ENCODE results near the gene UBE2E3. TPM values are rescaled to one million over a fixed set of nuclear protein-coding genes. Genes with fewer than 3 reads are reported as not detected.

Gene UBE2E3
- total and polyA plus RNA-seq, 10 donors, result 29.9 to 66.5 (median 48.4) TPM

DNA sequence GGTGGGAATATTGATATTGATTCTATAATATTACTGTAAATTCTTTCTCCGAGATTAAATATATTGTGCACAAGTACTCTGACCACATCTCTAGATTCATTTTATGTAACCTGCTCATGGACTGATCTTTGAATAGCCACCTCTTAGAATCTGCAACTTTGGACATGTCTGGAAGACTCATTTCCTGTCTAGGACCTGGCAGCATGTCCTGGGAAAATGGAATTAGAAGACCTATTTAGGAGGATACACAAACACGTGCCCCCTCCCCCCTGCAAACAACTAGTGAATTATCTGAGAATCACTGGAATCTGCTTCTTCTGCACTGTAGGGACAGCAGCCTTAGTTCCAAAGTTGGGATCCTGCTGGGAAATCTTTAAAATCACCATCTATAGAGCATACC lies 94.1 kb downstream of the UBE2E3 start:
- Histone ChIP-seq H3K27ac (no peak overlapping the region), H3K4me1 (peaks cover 0 to 19% (median 0%) of the 10 kb centered on the region in 6 donors), H3K36me3 (no peaks in the 10 kb centered on the region), H3K4me3 (no peak overlapping the region), H3K27me3 (replicated peaks in 1 of 7) (no peaks in the 10 kb centered on the region), H3K9me3 (no peaks in the 10 kb centered on the region)
- no peak for DNase-seq
- intact Hi-C loops (cut with DNase I; ENCODE audit: low total_unique reads), result loop anchor here (10.0 kb wide), 1 partner anchor 640 kb away; no protein-coding TSS in a partner anchor
- TF ChIP-seq, protein P1, sequence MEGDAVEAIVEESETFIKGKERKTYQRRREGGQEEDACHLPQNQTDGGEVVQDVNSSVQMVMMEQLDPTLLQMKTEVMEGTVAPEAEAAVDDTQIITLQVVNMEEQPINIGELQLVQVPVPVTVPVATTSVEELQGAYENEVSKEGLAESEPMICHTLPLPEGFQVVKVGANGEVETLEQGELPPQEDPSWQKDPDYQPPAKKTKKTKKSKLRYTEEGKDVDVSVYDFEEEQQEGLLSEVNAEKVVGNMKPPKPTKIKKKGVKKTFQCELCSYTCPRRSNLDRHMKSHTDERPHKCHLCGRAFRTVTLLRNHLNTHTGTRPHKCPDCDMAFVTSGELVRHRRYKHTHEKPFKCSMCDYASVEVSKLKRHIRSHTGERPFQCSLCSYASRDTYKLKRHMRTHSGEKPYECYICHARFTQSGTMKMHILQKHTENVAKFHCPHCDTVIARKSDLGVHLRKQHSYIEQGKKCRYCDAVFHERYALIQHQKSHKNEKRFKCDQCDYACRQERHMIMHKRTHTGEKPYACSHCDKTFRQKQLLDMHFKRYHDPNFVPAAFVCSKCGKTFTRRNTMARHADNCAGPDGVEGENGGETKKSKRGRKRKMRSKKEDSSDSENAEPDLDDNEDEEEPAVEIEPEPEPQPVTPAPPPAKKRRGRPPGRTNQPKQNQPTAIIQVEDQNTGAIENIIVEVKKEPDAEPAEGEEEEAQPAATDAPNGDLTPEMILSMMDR (IDR thresholded peaks at IDR 0.05 in 8 of 11, conservative IDR thresholded peaks at IDR 0.05 in 3 of 11), result no peak
- TF ChIP-seq POLR2AphosphoS5 (IDR thresholded peaks at IDR 0.05) (no peak), POLR2A (IDR thresholded peaks at IDR 0.05) (no peak)
- 77 to 90% (median 79%) methylated on average over 2 of the region's 2 CpGs for WGBS, 5 donors

DNA sequence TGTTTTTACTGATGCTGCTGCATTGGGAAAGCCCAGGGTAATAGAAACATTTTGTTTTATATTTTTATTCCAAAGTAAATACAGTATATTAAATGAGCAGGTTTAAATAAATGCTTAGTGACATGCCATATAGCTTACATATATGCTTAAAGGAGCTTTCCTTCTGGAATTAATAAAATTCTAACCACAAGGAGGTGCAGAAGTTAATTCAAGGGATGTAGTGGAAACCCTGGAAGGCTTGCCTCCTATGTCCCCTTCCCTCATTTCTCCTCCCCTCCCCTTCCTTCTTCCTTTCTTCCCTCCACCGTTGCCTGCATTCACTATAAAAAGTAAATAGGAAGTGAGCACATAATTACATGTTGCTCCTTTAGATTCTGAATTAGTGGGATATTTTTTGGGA lies 96.3 kb downstream of the UBE2E3 start:
- Histone ChIP-seq H3K9me3 (no peaks in the 10 kb centered on the region), H3K4me3 (no peak overlapping the region), H3K27me3 (replicated peaks in 1 of 7) (no peaks in the 10 kb centered on the region), H3K27ac (no peak overlapping the region), H3K4me1 (peaks cover 0 to 13% (median 0%) of the 10 kb centered on the region in 6 donors), H3K36me3 (no peaks in the 10 kb centered on the region)
- TF ChIP-seq POLR2AphosphoS5 (IDR thresholded peaks at IDR 0.05), result no peak
- TF ChIP-seq, protein P1 (IDR thresholded peaks at IDR 0.05 in 8 of 11, conservative IDR thresholded peaks at IDR 0.05 in 3 of 11), result no peak
- no peak for TF ChIP-seq POLR2A (IDR thresholded peaks at IDR 0.05)
- WGBS, 5 donors, result 9 to 39% (median 26%) methylated on average over 1 of the region's 1 CpG
- intact Hi-C loops (cut with DNase I; ENCODE audit: low total_unique reads), result loop anchor here (10.0 kb wide), 1 partner anchor 638 kb away; no protein-coding TSS in a partner anchor
- DNase-seq, result no peak

DNA sequence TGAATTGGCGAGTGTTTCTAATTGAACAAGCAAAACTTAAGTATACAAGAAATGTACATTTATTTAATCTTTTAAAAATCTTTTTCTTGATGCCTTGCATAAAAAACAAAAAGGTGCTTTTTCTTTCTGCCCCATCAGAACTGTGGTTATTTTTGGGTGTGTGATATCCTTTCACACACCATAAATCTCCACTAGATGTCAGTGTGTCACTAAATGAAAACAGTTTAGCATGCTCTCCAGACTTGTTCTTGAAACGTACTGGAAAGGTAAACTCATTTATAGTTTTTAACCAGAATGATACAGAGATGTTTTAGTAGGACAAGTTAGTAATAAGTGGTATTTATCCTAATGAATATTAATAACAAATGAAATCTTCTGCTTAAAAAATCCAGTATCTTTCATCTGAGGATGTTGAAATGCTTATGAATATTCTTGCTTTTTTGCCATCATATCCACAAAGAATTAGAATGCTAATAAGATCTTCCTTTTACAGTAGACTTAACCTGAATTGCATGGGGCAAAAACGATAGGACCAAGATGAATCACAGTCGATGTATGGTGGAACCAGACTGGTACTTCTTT lies 96.8 kb downstream of the UBE2E3 start:
- DNase-seq, result no peak

DNA sequence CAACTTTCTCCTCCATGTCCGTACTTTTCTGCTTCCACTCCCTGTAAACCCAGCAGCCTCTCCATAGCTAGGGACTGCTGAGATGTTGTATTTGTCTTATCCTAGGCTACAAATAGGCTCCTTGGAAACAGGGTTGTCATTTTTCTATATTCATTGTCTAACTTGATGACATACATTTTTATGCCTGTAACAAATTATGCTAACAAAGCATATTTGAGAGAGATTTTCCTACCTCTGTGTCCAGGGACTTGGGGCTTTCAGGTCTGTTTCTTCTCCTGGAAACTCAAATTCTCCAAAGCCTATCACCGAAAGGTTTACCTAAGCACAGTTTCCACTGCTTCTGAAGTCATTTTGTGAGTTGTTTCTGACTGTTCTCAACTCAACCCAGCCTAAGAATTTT lies 102.7 kb downstream of the UBE2E3 start:
- no peak for TF ChIP-seq POLR2AphosphoS5 (IDR thresholded peaks at IDR 0.05)
- TF ChIP-seq POLR2A (IDR thresholded peaks at IDR 0.05), result no peak
- TF ChIP-seq, protein P1 (IDR thresholded peaks at IDR 0.05 in 8 of 11, conservative IDR thresholded peaks at IDR 0.05 in 3 of 11), result no peak
- WGBS, 5 donors, result 95 to 98% (median 96%) methylated on average over 2 of the region's 2 CpGs
- H3K27me3 ChIP-seq (replicated peaks in 1 of 7), result no peaks in the 10 kb centered on the region
- no peak for DNase-seq
- H3K4me1 ChIP-seq, result no peaks in the 10 kb centered on the region
- intact Hi-C loops (cut with DNase I; ENCODE audit: low total_unique reads), result no loop called here
- H3K9me3 ChIP-seq, result no peaks in the 10 kb centered on the region
- H3K36me3 ChIP-seq, result no peaks in the 10 kb centered on the region
- H3K27ac ChIP-seq, result no peak overlapping the region
- H3K4me3 ChIP-seq, result no peak overlapping the region

More for the DNA sequence above, 96.8 kb downstream of the UBE2E3 start:
- intact Hi-C loops (cut with DNase I; ENCODE audit: low total_unique reads), result loop anchor here (10.0 kb wide), 1 partner anchor 638 kb away; no protein-coding TSS in a partner anchor
- H3K36me3 ChIP-seq, result no peaks in the 10 kb centered on the region
- no peaks in the 10 kb centered on the region for H3K9me3 ChIP-seq
- 56 to 68% (median 61%) methylated on average over 4 of the region's 4 CpGs for WGBS, 5 donors
- H3K27ac ChIP-seq, result no peak overlapping the region
- peaks cover 0 to 13% (median 0%) of the 10 kb centered on the region in 6 donors for H3K4me1 ChIP-seq
- H3K4me3 ChIP-seq, result no peak overlapping the region
- TF ChIP-seq, protein P1 (IDR thresholded peaks at IDR 0.05 in 8 of 11, conservative IDR thresholded peaks at IDR 0.05 in 3 of 11), result peak; percentile 33 to 75 (median 65)
- no peak for TF ChIP-seq POLR2A (IDR thresholded peaks at IDR 0.05)
- TF ChIP-seq POLR2AphosphoS5 (IDR thresholded peaks at IDR 0.05), result no peak
- H3K27me3 ChIP-seq (replicated peaks in 1 of 7), result no peaks in the 10 kb centered on the region

Data from spleen (tissue), 11 donors.